ENCODE measurements around the gene GIN1. TPM values are rescaled to one million over a fixed set of nuclear protein-coding genes. Genes with fewer than 3 reads are reported as not detected.

The GIN1 gene
- total and polyA plus RNA-seq, 4 donors: 1.8 to 6.4 (median 4.0) TPM

DNA sequence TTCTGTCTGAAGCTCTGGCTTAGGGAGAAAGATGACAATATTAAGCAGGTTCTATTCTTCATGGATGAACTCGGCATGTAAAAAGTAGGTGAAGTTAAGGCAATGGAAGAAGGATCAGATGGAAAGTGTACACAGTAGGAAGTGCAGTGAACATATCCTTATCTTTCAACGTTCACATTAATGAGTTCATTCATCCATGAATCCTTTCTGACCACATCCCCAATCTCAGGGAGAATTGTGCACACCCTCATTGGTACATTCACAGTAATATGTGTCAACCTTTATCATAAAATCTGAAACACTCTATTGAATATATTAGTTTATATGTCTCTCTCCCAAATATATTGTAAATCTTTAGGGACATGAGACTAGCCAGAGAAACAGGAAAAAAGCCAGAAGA is 5.5 kb downstream of the GIN1 start (continued):
- TF ChIP-seq JUND (IDR thresholded peaks at IDR 0.05) (no peak), RXRA (IDR thresholded peaks at IDR 0.05) (no peak), GABPA (IDR thresholded peaks at IDR 0.05 in 1 of 2, conservative IDR thresholded peaks at IDR 0.05 in 1 of 2) (no peak), FOXA2 (IDR thresholded peaks at IDR 0.05) (no peak)
- TF ChIP-seq, protein P1, sequence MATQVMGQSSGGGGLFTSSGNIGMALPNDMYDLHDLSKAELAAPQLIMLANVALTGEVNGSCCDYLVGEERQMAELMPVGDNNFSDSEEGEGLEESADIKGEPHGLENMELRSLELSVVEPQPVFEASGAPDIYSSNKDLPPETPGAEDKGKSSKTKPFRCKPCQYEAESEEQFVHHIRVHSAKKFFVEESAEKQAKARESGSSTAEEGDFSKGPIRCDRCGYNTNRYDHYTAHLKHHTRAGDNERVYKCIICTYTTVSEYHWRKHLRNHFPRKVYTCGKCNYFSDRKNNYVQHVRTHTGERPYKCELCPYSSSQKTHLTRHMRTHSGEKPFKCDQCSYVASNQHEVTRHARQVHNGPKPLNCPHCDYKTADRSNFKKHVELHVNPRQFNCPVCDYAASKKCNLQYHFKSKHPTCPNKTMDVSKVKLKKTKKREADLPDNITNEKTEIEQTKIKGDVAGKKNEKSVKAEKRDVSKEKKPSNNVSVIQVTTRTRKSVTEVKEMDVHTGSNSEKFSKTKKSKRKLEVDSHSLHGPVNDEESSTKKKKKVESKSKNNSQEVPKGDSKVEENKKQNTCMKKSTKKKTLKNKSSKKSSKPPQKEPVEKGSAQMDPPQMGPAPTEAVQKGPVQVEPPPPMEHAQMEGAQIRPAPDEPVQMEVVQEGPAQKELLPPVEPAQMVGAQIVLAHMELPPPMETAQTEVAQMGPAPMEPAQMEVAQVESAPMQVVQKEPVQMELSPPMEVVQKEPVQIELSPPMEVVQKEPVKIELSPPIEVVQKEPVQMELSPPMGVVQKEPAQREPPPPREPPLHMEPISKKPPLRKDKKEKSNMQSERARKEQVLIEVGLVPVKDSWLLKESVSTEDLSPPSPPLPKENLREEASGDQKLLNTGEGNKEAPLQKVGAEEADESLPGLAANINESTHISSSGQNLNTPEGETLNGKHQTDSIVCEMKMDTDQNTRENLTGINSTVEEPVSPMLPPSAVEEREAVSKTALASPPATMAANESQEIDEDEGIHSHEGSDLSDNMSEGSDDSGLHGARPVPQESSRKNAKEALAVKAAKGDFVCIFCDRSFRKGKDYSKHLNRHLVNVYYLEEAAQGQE (IDR thresholded peaks at IDR 0.05): no peak
- TF ChIP-seq, protein P2, sequence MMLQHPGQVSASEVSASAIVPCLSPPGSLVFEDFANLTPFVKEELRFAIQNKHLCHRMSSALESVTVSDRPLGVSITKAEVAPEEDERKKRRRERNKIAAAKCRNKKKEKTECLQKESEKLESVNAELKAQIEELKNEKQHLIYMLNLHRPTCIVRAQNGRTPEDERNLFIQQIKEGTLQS (IDR thresholded peaks at IDR 0.05): no peak

DNA sequence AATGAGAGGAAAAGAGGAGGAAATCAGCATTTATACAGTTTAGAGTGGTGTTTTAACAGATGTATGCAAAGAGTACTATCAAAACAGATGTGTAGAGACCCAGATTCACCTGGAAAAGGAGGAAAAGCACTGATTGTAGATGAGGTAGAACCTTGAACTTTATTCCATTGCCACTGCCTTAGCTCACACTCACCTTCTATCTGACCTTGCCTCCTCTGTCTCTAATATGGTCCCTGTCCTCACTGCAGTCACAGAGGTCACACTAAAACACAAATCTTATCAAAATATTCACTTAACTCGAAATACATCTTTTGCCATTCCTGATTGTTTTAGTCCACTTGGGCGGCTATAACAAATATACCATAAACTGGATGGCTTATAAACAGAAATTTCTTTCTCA is 7.0 kb downstream of the GIN1 start:
- H3K27ac ChIP-seq (ENCODE audit: low read depth in 1 of 2, low read length in 2 of 2): no peak overlapping the region
- DNase-seq (ENCODE audit: low spot score): no peak
- H3K27me3 ChIP-seq (ENCODE audit: control insufficient read depth in 4 of 4, insufficient read depth in 4 of 4, low read length in 3 of 4): no peaks in the 10 kb centered on the region
- WGBS: 92% methylated on average over 2 of the region's 2 CpGs
- H3K9ac ChIP-seq (ENCODE audit: low read depth in 1 of 2, low read length in 2 of 2): no peak overlapping the region
- H3K36me3 ChIP-seq (ENCODE audit: control insufficient read depth in 4 of 4, insufficient read depth in 3 of 4, low read depth in 1 of 4, low read length in 3 of 4): no peaks in the 10 kb centered on the region
- H3K4me3 ChIP-seq (ENCODE audit: low read depth in 1 of 3, low read length in 3 of 3): no peak overlapping the region
- TF ChIP-seq EGR1 (IDR thresholded peaks at IDR 0.05; ENCODE audit: low read depth in 2 of 2) (no peak), RXRA (IDR thresholded peaks at IDR 0.05) (no peak), TAF1 (conservative IDR thresholded peaks at IDR 0.05) (no peak), HNF4G (IDR thresholded peaks at IDR 0.05) (no peak), YY1 (IDR thresholded peaks at IDR 0.05) (no peak), GABPA (IDR thresholded peaks at IDR 0.05 in 1 of 2, conservative IDR thresholded peaks at IDR 0.05 in 1 of 2) (no peak), NR2F2 (IDR thresholded peaks at IDR 0.05) (no peak), FOXA2 (IDR thresholded peaks at IDR 0.05) (no peak), JUND (IDR thresholded peaks at IDR 0.05) (no peak), RAD21 (IDR thresholded peaks at IDR 0.05) (no peak), FOXA1 (IDR thresholded peaks at IDR 0.05) (no peak), HNF4A (conservative IDR thresholded peaks at IDR 0.05) (no peak), SP1 (IDR thresholded peaks at IDR 0.05) (no peak)
- TF ChIP-seq, protein P2 (IDR thresholded peaks at IDR 0.05): no peak
- TF ChIP-seq, protein P3, sequence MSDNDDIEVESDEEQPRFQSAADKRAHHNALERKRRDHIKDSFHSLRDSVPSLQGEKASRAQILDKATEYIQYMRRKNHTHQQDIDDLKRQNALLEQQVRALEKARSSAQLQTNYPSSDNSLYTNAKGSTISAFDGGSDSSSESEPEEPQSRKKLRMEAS (IDR thresholded peaks at IDR 0.05): no peak
- TF ChIP-seq, protein P1 (IDR thresholded peaks at IDR 0.05): no peak
- TF ChIP-seq, protein P4, sequence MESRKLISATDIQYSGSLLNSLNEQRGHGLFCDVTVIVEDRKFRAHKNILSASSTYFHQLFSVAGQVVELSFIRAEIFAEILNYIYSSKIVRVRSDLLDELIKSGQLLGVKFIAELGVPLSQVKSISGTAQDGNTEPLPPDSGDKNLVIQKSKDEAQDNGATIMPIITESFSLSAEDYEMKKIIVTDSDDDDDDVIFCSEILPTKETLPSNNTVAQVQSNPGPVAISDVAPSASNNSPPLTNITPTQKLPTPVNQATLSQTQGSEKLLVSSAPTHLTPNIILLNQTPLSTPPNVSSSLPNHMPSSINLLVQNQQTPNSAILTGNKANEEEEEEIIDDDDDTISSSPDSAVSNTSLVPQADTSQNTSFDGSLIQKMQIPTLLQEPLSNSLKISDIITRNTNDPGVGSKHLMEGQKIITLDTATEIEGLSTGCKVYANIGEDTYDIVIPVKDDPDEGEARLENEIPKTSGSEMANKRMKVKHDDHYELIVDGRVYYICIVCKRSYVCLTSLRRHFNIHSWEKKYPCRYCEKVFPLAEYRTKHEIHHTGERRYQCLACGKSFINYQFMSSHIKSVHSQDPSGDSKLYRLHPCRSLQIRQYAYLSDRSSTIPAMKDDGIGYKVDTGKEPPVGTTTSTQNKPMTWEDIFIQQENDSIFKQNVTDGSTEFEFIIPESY (IDR thresholded peaks at IDR 0.05): no peak
- TF ChIP-seq, protein P5, sequence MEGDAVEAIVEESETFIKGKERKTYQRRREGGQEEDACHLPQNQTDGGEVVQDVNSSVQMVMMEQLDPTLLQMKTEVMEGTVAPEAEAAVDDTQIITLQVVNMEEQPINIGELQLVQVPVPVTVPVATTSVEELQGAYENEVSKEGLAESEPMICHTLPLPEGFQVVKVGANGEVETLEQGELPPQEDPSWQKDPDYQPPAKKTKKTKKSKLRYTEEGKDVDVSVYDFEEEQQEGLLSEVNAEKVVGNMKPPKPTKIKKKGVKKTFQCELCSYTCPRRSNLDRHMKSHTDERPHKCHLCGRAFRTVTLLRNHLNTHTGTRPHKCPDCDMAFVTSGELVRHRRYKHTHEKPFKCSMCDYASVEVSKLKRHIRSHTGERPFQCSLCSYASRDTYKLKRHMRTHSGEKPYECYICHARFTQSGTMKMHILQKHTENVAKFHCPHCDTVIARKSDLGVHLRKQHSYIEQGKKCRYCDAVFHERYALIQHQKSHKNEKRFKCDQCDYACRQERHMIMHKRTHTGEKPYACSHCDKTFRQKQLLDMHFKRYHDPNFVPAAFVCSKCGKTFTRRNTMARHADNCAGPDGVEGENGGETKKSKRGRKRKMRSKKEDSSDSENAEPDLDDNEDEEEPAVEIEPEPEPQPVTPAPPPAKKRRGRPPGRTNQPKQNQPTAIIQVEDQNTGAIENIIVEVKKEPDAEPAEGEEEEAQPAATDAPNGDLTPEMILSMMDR (IDR thresholded peaks at IDR 0.05; ENCODE audit: low read depth, low read length, missing input control): no peak
- H3K9me3 ChIP-seq (ENCODE audit: control insufficient read depth in 4 of 4, low read length in 3 of 4): no peaks in the 10 kb centered on the region
- H3K4me1 ChIP-seq (ENCODE audit: control insufficient read depth in 4 of 4, insufficient read depth in 4 of 4, low read length in 3 of 4): peaks cover 0 to 2% (median 0%) of the 10 kb centered on the region in 4 donors

All from liver (tissue), 9 donors.